Gastrocnemius medialis (tissue), 4 donors: Measurements from ENCODE around the gene MCTS1.

ENCODE experiments used
- POLR2A ChIP-seq, 2 donors: fragments of 450-650 bp; IDR thresholded peaks; one replicate each; pipeline ENCODE4 v1.6.1; 2017; ENCODE audit warnings: antibody characterized with exemption in 2 of 2, mild to moderate bottlenecking in 2 of 2, moderate library complexity in 2 of 2
- TF ChIP-seq, protein P1 (sequence below), 5 experiments: fragments of 450-650 bp in 3 of 5; fragments of 200-600 bp in 2 of 5; sonication (generic) in 2 of 5; IDR thresholded peaks in 4 of 5; conservative IDR thresholded peaks in 1 of 5; 1 replicate in 4 of 5; 2 replicates in 1 of 5; pipeline ENCODE4 v1.5.1; 2016 to 2019; ENCODE audit warnings: antibody characterized with exemption in 5 of 5, mild to moderate bottlenecking in 3 of 5, moderate library complexity in 3 of 5

DNA sequence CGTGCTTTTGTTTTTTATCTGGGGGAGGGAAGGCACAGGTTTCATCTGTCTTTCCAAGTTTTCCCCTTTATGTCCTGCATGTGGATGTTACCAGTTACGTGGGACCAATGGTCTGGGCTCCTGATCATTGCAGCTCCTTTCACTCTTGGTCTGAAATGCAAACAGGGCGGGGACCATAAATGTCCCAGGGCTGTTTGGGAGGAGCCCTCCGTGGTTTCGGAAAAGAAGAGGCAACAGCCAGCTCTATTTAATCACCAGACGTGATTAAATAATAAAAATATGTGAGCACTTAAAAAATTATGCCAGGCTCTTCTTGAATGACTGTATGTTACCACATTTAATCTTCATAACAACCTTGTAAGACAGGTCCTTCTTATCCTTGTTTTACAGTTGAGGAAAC lies 56.7 kb downstream of the MCTS1 start:
- TF ChIP-seq, protein P1, sequence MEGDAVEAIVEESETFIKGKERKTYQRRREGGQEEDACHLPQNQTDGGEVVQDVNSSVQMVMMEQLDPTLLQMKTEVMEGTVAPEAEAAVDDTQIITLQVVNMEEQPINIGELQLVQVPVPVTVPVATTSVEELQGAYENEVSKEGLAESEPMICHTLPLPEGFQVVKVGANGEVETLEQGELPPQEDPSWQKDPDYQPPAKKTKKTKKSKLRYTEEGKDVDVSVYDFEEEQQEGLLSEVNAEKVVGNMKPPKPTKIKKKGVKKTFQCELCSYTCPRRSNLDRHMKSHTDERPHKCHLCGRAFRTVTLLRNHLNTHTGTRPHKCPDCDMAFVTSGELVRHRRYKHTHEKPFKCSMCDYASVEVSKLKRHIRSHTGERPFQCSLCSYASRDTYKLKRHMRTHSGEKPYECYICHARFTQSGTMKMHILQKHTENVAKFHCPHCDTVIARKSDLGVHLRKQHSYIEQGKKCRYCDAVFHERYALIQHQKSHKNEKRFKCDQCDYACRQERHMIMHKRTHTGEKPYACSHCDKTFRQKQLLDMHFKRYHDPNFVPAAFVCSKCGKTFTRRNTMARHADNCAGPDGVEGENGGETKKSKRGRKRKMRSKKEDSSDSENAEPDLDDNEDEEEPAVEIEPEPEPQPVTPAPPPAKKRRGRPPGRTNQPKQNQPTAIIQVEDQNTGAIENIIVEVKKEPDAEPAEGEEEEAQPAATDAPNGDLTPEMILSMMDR (IDR thresholded peaks at IDR 0.05 in 4 of 5, conservative IDR thresholded peaks at IDR 0.05 in 1 of 5): no peak
- no peak for TF ChIP-seq POLR2A (IDR thresholded peaks at IDR 0.05)
